ENCODE results near the gene EPHB1. TPM values are rescaled to one million over a fixed set of nuclear protein-coding genes. Genes with fewer than 3 reads are reported as not detected.

Gene EPHB1
- total RNA-seq, 2 donors from 2014 or later = 0.59 to 0.62 TPM

DNA sequence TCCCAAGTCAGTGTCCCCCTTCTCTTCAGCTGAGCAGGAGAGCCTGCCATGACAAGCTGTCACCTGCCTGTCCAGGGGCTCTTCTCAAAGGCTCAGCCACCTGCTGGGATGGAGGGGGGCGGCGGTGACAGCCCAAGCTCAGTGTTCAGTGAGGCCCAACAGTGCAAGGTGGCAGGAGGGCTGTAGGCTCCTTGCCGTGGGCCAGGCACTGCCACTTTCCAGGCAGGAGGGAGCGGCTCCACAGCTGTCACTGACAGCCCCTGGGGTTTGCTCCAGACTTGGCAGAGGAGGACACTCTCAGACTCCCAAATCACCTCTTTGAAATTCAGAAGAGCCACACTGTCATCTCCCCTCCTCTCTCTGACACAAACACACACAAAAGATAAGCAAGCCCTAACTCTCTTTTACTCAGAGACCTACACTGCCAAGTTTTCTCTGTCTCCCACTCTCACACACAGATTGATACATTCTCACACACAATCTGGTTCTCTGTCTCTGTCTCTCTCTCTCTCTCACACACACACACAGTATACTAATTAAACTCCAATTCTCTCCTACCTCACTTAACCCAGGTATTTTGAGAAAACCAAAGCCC is 443.3 kb downstream of the EPHB1 start:
- no peaks in the 10 kb centered on the region for H3K9me3 Mint-ChIP-seq
- no peak overlapping the region for H3K27ac Mint-ChIP-seq
- H3K4me3 Mint-ChIP-seq = no peak overlapping the region
- H3K36me3 Mint-ChIP-seq = no peaks in the 10 kb centered on the region
- H3K4me1 Mint-ChIP-seq (ENCODE audit: low read depth in 2 of 2) = no peaks in the 10 kb centered on the region
- ATAC-seq = no peak
- H3K27me3 Mint-ChIP-seq = peaks cover 4 to 7% of the 10 kb centered on the region in 2 donors
- no peak for DNase-seq (ENCODE audit: low spot score)

DNA sequence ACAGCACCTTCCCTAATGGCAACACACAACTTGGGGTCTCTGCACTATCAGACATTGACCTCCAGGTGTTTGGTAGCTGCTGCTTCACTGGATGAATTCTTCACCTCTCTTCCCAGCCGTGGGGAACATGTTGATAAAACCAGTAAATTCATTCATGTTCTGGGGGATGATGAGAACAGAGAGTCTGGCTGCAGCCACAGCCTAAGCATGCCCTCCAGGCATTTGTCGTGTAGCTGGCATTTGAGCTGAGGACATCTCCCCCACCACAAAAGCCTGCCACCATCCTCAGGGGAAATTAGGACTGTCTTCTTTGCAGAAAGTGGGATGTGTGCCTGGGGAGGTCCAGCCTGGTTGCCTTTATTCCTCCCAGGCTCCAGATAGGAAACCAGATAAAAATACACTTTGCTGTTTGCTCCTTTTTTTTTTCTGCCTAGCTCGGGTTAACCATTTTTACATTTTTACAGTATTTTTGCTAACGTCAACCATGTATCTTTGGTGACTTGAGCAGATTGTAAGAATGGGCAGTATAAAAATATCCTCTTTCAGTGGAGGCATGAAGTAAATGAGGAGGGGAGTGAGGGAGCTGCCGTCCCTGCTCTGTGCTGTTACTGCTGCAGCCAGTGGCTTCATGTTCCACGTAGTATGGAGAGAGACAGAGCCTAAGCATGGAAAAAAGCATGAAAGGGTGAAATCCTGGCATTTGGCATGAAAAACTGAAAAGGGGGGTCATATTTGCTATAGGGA is 444.0 kb downstream of the EPHB1 start:
- Mint-ChIP-seq H3K4me3 (no peak overlapping the region), H3K27ac (no peak overlapping the region), H3K36me3 (no peaks in the 10 kb centered on the region), H3K4me1 (ENCODE audit: low read depth in 2 of 2) (no peaks in the 10 kb centered on the region), H3K27me3 (peaks cover 4 to 7% of the 10 kb centered on the region in 2 donors), H3K9me3 (no peaks in the 10 kb centered on the region)
- ATAC-seq (no peak), DNase-seq (ENCODE audit: low spot score) (no peak)

DNA sequence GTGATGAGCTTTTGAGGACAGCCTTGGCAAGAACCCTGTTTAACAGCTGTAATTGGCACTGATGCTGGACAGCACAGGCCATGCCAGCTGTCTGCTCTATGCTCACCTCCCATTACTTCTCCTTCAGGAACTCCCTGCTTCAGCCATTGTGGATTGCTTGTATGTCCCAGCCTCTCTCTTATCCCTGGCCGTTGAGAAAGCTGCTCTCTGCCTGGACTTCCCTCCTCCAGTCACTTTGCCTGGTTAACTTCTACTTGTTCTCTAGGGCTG is 444.5 kb downstream of the EPHB1 start:
- Mint-ChIP-seq H3K27ac (no peak overlapping the region), H3K9me3 (no peaks in the 10 kb centered on the region), H3K27me3 (peaks cover 4 to 7% of the 10 kb centered on the region in 2 donors), H3K4me3 (no peak overlapping the region), H3K4me1 (ENCODE audit: low read depth in 2 of 2) (no peaks in the 10 kb centered on the region), H3K36me3 (no peaks in the 10 kb centered on the region)
- DNase-seq (ENCODE audit: low spot score) = no peak
- no peak for ATAC-seq

DNA sequence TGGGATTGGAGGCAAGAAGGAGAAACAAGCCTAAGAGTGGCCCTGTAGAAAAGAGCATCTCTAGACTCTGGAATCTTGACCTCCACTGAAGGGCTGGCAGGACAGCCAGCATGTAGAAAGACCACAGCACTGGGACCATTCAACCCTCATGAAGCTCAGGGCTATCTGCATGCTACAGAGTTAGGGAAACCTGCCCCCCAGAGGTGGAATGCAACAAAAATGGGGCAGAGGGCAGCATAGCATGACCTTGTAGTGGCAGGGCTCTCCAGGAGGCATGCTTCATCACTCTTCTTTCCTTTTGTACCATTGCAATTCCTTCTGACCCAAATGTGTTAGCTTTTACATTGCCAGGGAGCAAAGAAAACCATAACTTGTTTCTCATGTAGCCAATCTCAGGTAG is 445.4 kb downstream of the EPHB1 start:
- H3K4me3 Mint-ChIP-seq = no peak overlapping the region
- DNase-seq (ENCODE audit: low spot score) (no peak), ATAC-seq (no peak)
- H3K27ac Mint-ChIP-seq = no peak overlapping the region
- no peaks in the 10 kb centered on the region for H3K9me3 Mint-ChIP-seq
- no peaks in the 10 kb centered on the region for H3K4me1 Mint-ChIP-seq (ENCODE audit: low read depth in 2 of 2)
- H3K27me3 Mint-ChIP-seq = peaks cover 4 to 7% of the 10 kb centered on the region in 2 donors
- no peaks in the 10 kb centered on the region for H3K36me3 Mint-ChIP-seq

DNA sequence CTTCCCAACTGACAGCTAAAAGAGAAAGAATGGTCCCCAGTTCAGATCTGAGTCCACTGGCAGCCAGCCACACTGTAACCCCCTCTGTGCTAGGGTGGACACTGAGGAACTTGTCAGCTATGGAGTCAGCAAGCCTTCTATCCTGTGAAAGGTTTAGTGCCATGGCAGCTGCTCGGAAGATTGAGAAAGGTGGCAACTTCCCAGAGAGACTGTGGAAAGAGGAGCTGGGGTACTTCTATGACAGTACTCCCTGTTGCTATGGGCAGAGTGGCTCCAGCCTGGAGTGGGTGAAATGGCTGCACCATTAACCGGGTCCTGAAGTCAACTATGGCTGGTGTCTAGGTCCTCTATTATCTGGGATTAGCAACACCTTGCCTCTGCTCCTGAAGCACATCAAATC is 447.2 kb downstream of the EPHB1 start:
- Mint-ChIP-seq H3K36me3 (no peaks in the 10 kb centered on the region), H3K9me3 (no peaks in the 10 kb centered on the region), H3K4me3 (no peak overlapping the region), H3K27me3 (peaks cover 4 to 7% of the 10 kb centered on the region in 2 donors), H3K4me1 (ENCODE audit: low read depth in 2 of 2) (no peaks in the 10 kb centered on the region), H3K27ac (no peak overlapping the region)
- no peak for DNase-seq (ENCODE audit: low spot score)
- no peak for ATAC-seq

DNA sequence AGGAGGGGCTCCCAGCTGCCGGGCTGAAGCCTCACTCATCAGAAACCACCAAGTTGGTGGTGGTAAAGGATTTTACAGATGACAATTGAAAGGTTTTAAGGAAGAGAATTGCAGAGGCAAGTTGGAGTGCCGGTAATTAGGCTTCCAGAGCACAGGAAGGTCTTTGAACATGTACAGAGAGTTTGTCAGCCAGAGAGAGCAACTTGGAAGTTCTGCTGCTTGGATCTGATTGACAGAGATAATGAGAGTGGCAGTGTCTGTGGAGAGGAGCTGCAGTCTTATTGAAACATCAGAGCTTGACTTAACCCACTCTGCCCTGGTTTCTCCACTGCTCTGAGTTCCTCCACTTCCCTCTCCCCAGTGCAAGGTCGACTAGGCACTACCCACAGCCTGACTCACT is 448.6 kb downstream of the EPHB1 start:
- peaks cover 1 to 4% of the 10 kb centered on the region in 2 donors for H3K27me3 Mint-ChIP-seq
- no peaks in the 10 kb centered on the region for H3K4me1 Mint-ChIP-seq (ENCODE audit: low read depth in 2 of 2)
- no peak overlapping the region for H3K4me3 Mint-ChIP-seq
- H3K9me3 Mint-ChIP-seq = no peaks in the 10 kb centered on the region
- DNase-seq (ENCODE audit: low spot score) = no peak
- no peaks in the 10 kb centered on the region for H3K36me3 Mint-ChIP-seq
- no peak for ATAC-seq
- no peak overlapping the region for H3K27ac Mint-ChIP-seq

DNA sequence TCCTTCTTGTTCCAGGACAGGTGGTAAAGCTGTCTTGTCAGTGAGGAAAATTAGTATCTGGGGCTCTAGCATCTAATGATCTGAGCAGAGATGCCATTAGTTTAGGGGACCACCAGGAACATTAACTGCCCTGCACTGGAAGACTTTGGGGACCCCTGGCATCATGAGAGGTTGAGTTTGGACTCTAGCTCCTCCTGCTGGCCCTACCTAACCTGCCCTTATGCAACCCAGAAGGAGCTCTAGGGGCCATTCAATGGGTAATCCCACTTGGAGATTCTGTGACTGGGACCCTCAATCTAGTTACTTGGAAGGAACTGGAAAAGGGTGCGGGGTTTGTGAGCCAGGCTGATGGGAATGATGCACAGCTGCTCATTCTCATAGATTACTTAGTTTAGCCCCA is 451.0 kb downstream of the EPHB1 start:
- Mint-ChIP-seq H3K4me3 (no peak overlapping the region), H3K27me3 (no peaks in the 10 kb centered on the region), H3K27ac (no peak overlapping the region), H3K4me1 (ENCODE audit: low read depth in 2 of 2) (no peaks in the 10 kb centered on the region), H3K36me3 (no peaks in the 10 kb centered on the region), H3K9me3 (no peaks in the 10 kb centered on the region)
- no peak for DNase-seq (ENCODE audit: low spot score)
- no peak for ATAC-seq

DNA sequence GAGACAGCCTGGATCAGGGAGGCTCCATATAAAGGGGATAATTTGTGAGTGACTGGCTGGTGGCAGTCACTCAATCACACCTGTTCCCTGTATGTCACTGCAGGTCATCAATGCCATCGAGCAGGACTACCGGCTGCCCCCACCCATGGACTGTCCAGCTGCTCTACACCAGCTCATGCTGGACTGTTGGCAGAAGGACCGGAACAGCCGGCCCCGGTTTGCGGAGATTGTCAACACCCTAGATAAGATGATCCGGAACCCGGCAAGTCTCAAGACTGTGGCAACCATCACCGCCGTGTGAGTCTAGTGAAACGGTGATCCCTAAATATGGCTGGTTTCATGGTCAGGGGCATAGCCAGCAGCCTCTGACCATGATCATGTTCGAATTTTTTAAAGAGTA is 453.2 kb downstream of the EPHB1 start:
- ATAC-seq = peak in 1 of 2 donors; percentile 43
- Mint-ChIP-seq H3K4me3 (no peak overlapping the region), H3K4me1 (ENCODE audit: low read depth in 2 of 2) (no peaks in the 10 kb centered on the region), H3K36me3 (no peaks in the 10 kb centered on the region), H3K9me3 (no peaks in the 10 kb centered on the region), H3K27ac (no peak overlapping the region), H3K27me3 (no peaks in the 10 kb centered on the region)
- DNase-seq (ENCODE audit: low spot score) = no peak

DNA sequence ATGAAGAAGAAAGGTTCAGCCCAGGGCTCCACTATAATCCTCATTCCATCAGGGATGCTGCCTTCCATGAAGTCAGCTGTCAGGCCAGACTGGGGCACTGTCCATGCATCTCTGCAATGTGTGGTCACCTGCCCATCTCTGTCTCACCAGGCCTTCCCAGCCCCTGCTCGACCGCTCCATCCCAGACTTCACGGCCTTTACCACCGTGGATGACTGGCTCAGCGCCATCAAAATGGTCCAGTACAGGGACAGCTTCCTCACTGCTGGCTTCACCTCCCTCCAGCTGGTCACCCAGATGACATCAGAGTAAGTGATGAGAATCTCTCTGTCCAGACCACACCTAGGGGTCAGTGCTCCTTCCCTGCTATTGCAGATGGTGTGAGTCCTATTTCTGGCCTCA is 454.1 kb downstream of the EPHB1 start:
- Mint-ChIP-seq H3K27me3 (no peaks in the 10 kb centered on the region), H3K27ac (no peak overlapping the region), H3K4me1 (ENCODE audit: low read depth in 2 of 2) (no peaks in the 10 kb centered on the region), H3K9me3 (no peaks in the 10 kb centered on the region), H3K4me3 (no peak overlapping the region), H3K36me3 (no peaks in the 10 kb centered on the region)
- DNase-seq (ENCODE audit: low spot score) = no peak
- peak; percentile 46 to 56 for ATAC-seq

DNA sequence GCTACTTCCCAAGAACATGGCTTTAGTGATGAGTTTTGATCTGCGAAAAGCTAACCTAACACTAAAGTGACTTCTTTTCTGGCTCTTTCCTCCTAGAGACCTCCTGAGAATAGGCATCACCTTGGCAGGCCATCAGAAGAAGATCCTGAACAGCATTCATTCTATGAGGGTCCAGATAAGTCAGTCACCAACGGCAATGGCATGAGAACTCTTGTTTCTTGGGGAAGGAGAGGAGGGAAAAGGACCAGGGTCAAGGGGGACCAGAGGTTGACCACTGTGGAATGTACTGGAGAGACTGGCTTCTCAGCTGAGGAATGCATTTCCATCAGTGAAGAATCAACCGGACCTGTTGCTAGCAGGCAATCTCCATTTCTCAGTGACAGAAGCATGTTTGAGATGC is 463.9 kb downstream of the EPHB1 start:
- DNase-seq (ENCODE audit: low spot score) = no peak
- no peak overlapping the region for H3K4me3 Mint-ChIP-seq
- H3K27ac Mint-ChIP-seq = no peak overlapping the region
- no peaks in the 10 kb centered on the region for H3K36me3 Mint-ChIP-seq
- ATAC-seq = no peak
- H3K27me3 Mint-ChIP-seq = no peaks in the 10 kb centered on the region
- peaks cover 10% of the 10 kb centered on the region for H3K9me3 Mint-ChIP-seq
- no peaks in the 10 kb centered on the region for H3K4me1 Mint-ChIP-seq (ENCODE audit: low read depth in 2 of 2)

DNA sequence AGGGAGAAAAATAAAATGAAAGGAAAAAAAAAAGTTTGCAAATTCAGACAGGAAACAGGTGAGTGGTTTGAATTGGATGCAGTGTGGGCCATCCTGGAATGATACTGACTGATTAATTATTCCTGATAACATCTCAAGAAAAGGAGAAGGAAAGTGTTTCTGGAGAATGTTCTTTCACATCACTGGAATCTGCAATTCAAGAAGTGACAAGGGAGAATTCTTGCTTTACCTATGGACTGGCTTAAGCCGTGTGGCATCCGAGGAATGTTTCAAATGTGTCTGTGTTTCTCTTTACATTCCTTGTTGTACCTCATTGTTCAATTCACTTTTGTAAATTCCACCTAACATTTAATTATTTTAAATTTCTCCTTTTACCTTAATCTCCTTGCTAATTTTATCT is 465.0 kb downstream of the EPHB1 start:
- ATAC-seq (no peak), DNase-seq (ENCODE audit: low spot score) (no peak)
- Mint-ChIP-seq H3K36me3 (no peaks in the 10 kb centered on the region), H3K9me3 (peaks cover 14% of the 10 kb centered on the region), H3K4me3 (no peak overlapping the region), H3K27me3 (no peaks in the 10 kb centered on the region), H3K27ac (no peak overlapping the region), H3K4me1 (ENCODE audit: low read depth in 2 of 2) (no peaks in the 10 kb centered on the region)

DNA sequence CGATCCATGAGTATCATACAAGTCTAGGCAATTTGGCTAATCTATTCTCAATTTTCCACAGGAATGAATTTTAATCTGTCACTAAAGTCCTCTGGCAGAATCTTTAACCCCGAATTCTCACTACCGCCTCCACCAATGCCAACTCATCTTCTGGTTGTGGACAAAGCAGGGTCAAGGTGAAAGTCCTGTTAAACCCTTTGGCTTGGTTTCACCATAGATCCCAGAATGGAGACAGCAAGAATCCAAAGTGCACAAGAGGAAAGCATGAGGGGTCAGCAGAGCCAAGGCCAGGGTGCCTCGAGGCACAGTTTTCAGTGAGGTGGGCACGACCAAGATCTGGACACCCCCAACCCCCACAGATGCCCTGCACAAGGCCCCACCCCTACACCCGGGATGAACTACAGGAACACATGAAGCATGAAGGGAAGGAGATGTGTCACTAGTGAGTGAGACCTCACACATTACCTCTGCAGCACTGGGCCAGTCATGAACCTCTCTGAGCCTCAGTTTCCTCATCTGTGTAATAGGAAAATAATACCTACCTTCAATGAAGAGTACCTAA is 466.2 kb downstream of the EPHB1 start:
- DNase-seq (ENCODE audit: low spot score) (no peak), ATAC-seq (no peak)
- Mint-ChIP-seq H3K36me3 (no peaks in the 10 kb centered on the region), H3K27ac (no peak overlapping the region), H3K9me3 (peaks cover 22% of the 10 kb centered on the region), H3K4me1 (ENCODE audit: low read depth in 2 of 2) (no peaks in the 10 kb centered on the region), H3K27me3 (no peaks in the 10 kb centered on the region), H3K4me3 (no peak overlapping the region)

DNA sequence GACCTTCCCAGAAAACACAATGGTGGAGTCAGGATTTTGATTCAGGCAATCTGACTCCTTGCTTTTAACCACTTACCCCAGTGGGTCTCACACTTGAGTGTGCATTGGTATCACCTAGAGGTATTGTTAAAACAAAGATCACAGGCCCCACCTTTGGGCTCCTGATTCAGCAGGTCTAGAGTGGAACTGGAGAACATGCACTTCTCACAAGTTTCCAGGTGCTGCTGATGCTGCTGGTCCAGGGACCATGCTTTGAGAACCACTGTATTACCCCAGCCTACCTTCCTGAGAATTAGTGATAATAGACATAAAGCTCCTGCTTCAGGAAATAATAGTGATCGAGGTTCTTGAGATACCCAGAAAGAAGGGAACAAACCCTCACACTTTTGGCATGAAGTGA is 466.9 kb downstream of the EPHB1 start:
- H3K36me3 Mint-ChIP-seq = no peaks in the 10 kb centered on the region
- H3K4me1 Mint-ChIP-seq (ENCODE audit: low read depth in 2 of 2) = no peaks in the 10 kb centered on the region
- peaks cover 22% of the 10 kb centered on the region for H3K9me3 Mint-ChIP-seq
- no peaks in the 10 kb centered on the region for H3K27me3 Mint-ChIP-seq
- no peak overlapping the region for H3K27ac Mint-ChIP-seq
- DNase-seq (ENCODE audit: low spot score) (no peak), ATAC-seq (no peak)
- H3K4me3 Mint-ChIP-seq = no peak overlapping the region

DNA sequence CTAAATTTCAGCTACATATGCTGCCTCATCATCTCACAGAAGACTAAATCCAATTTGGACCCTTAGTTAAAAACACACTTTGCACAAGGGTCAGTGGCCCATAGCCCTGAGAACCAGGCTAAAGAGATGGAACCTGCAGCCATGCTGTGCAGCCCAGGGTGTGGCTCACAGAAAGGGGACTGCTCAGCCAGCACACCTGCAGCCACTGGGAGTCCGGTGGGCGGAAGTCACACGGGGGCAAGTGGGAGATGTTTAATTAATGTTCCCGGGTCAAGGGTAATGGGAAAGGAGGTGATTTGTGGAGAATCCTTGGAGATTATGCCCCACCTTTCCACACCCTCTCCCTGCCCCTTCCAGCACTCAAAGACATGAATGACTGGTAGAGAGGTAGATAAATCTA is 467.4 kb downstream of the EPHB1 start:
- H3K36me3 Mint-ChIP-seq = no peaks in the 10 kb centered on the region
- ATAC-seq (no peak), DNase-seq (ENCODE audit: low spot score) (no peak)
- H3K4me3 Mint-ChIP-seq = no peak overlapping the region
- no peak overlapping the region for H3K27ac Mint-ChIP-seq
- peaks cover 22% of the 10 kb centered on the region for H3K9me3 Mint-ChIP-seq
- no peaks in the 10 kb centered on the region for H3K27me3 Mint-ChIP-seq
- no peaks in the 10 kb centered on the region for H3K4me1 Mint-ChIP-seq (ENCODE audit: low read depth in 2 of 2)

DNA sequence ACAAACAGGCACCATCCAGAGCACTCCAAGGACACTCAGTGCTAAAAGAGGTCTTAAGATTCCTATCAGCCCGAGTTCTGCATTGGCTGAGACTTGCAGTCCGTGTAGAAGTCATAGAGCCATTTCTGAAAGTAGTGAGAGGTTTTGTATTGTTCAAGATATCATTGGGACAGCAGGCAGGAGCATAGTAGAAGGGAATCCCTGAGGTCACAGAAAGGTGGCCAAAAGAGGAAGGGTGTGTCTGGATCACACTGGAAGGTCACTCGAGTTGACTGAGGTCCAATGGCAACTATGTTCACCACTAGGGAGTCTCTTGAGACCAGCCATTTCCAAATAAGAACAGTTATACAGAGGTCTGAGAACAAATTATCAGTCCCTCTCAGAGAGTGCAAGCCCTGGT is 468.3 kb downstream of the EPHB1 start:
- Mint-ChIP-seq H3K36me3 (no peaks in the 10 kb centered on the region), H3K9me3 (peaks cover 22% of the 10 kb centered on the region), H3K4me1 (ENCODE audit: low read depth in 2 of 2) (no peaks in the 10 kb centered on the region), H3K4me3 (no peak overlapping the region), H3K27ac (no peak overlapping the region), H3K27me3 (no peaks in the 10 kb centered on the region)
- DNase-seq (ENCODE audit: low spot score) (no peak), ATAC-seq (no peak)
